OCI-LY7 (cell line): ENCODE results near the gene OGFOD3. TPM values are rescaled to one million over a fixed set of nuclear protein-coding genes. Genes with fewer than 3 reads are reported as not detected.
A peak's percentile ranks its signal among the peaks of the same experiment; 100 is the strongest.

ENCODE experiments used
- BruUV-seq: library from RNA; stranded (reverse); fragments of 400-500 nt; replicated peaks from 2 replicates; lab custom pipeline; 2021; lab: Mats Ljungman, UMichigan
- CTCF ChIA-PET: fragments of 300-600 bp; sonication (Branson Sonifier 250); formaldehyde crosslinking; loops from one replicate; lab custom pipeline; 2022; ENCODE audit warnings: antibody characterized with exemption; ENCODE audit not compliant: unreplicated experiment; lab: Charles Lee
- POLR2A ChIA-PET: fragments of 300-600 bp; sonication (Branson Sonifier 250); formaldehyde crosslinking; loops from one replicate; lab custom pipeline; 2022; ENCODE audit warnings: antibody characterized with exemption; lab: Charles Lee
- DNase-seq: peaks from one replicate; pipeline ENCODE4 v3.0.0-alpha.2; 2015; ENCODE audit warnings: low spot score
- H2AFZ ChIP-seq: fragments of 200-600 bp; sonication (generic), shearing (Covaris generic); 2 replicates; pipeline ENCODE4 v1.6.1; 2014; ENCODE audit warnings: mild to moderate bottlenecking, antibody characterized with exemption, low read length, moderate library complexity
- H3K27ac ChIP-seq: fragments of 200-600 bp; sonication (generic); 2 replicates; pipeline ENCODE4 v1.5.1; 2014; ENCODE audit warnings: mixed run types, low read depth, mild to moderate bottlenecking, moderate library complexity, low read length, inconsistent platforms; ENCODE audit not compliant: poor library complexity, severe bottlenecking
- H3K36me3 ChIP-seq: fragments of 200-600 bp; sonication (generic); 2 replicates; pipeline ENCODE4 v1.6.1; 2014; ENCODE audit warnings: mild to moderate bottlenecking, antibody characterized with exemption, low read length, moderate library complexity, mixed read lengths; ENCODE audit not compliant: insufficient read depth
- H3K4me1 ChIP-seq: fragments of 200-600 bp; sonication (generic); 2 replicates; pipeline ENCODE4 v1.5.1; 2014; ENCODE audit warnings: mild to moderate bottlenecking, low read length; ENCODE audit not compliant: insufficient read depth, poor library complexity, severe bottlenecking
- H3K4me2 ChIP-seq: fragments of 200-600 bp; sonication (generic); 2 replicates; pipeline ENCODE4 v1.6.1; 2014; ENCODE audit warnings: mild to moderate bottlenecking, low read length
- H3K4me3 ChIP-seq: fragments of 200-600 bp; sonication (generic); 2 replicates; pipeline ENCODE4 v1.5.1; 2014; ENCODE audit warnings: mild to moderate bottlenecking, low read depth, low read length; ENCODE audit not compliant: poor library complexity, severe bottlenecking
- H3K79me2 ChIP-seq: fragments of 200-600 bp; sonication (generic); 2 replicates; pipeline ENCODE4 v1.6.1; 2016; ENCODE audit warnings: low read depth, mild to moderate bottlenecking, low read length, moderate library complexity, mixed read lengths; ENCODE audit not compliant: insufficient read depth
- H3K9me2 ChIP-seq: fragments of 200-600 bp; sonication (generic); 2 replicates; pipeline ENCODE4 v1.6.1; 2016; ENCODE audit warnings: mild to moderate bottlenecking, low read length, mixed read lengths; ENCODE audit not compliant: insufficient read depth
- H3K9me3 ChIP-seq: fragments of 200-600 bp; sonication (generic); 2 replicates; pipeline ENCODE4 v1.6.1; 2014; ENCODE audit warnings: mild to moderate bottlenecking, mixed run types, low read length, mixed read lengths
- H4K20me1 ChIP-seq: fragments of 200-600 bp; sonication (generic); 2 replicates; pipeline ENCODE4 v1.6.1; 2014; ENCODE audit warnings: mild to moderate bottlenecking, antibody characterized with exemption, low read length, moderate library complexity, mixed read lengths; ENCODE audit not compliant: insufficient read depth
- CTCF ChIP-seq: fragments of 200-600 bp; sonication (generic); conservative IDR thresholded peaks from 2 replicates; pipeline ENCODE4 v1.5.1; 2014; ENCODE audit warnings: mild to moderate bottlenecking, antibody characterized with exemption, low read length, moderate library complexity, mixed read lengths
- EZH2phosphoT487 ChIP-seq: fragments of 200-600 bp; sonication (generic); IDR thresholded peaks from 2 replicates; pipeline ENCODE4 v1.6.1; 2018; ENCODE audit warnings: low read depth, borderline replicate concordance, mild to moderate bottlenecking, mixed run types, antibody characterized with exemption, low read length, moderate library complexity, mixed read lengths
- intact Hi-C: fragments of 100-400 bp; cut with micrococcal nuclease; formaldehyde crosslinking; loops from one replicate; pipeline ENCODE4 v1.10.0; 2022; ENCODE audit not compliant: unreplicated experiment
- total RNA-seq, 2 experiments: library from RNA; depleted of rRNA in 1 of 2; stranded (reverse); fragments of >200 nt in 1 of 2; shearing (Covaris generic) in 1 of 2; gene quantifications; 2 replicates each; pipeline ENCODE4 v1.2.3, GENCODE V29; 2014 to 2022

OGFOD3 gene
- total RNA-seq, 2 experiments from 2014 or later, result 55.6 to 65.2 TPM

GRCh38 chr17:82449883-82450356, 31.5 kb upstream of the OGFOD3 start:
- Histone ChIP-seq H2AFZ (no peak overlapping the region), H3K4me1 (peaks cover 40% of the 10 kb centered on the region)
- intact Hi-C loops, result loop anchor here (1.0 to 2.0 kb wide), 8 partner anchors 8 to 229 kb away; partner anchors contain the start of genes NARF, TEX19, UTS2R and WDR45B

GRCh38 chr17:82449131-82449882, 30.9 kb upstream of the OGFOD3 start:
- POLR2A ChIA-PET, result interaction anchor here (1.0 to 2.0 kb wide), 8 partner anchors 9 to 98 kb away, joined by 3 to 11 read pairs (median 4); partner anchors contain the start of gene OGFOD3

More at GRCh38 chr17:82449883-82450356, 31.5 kb upstream of the OGFOD3 start:
- TSS peak; percentile 63 for BruUV-seq
- POLR2A ChIA-PET, result interaction anchor here (1.1 to 2.0 kb wide), 6 partner anchors 8 to 57 kb away, joined by 3 to 11 read pairs (median 6); partner anchors contain the start of gene OGFOD3
- peaks cover 11% of the 10 kb centered on the region; the same call in 1 of the 2 replicates for H3K9me3 ChIP-seq
- H3K4me3 ChIP-seq, result peak overlapping the region; percentile 80
- no peak for DNase-seq
- H4K20me1 ChIP-seq, result peaks cover 3% of the 10 kb centered on the region
- no peak for TF ChIP-seq CTCF
- peaks cover 39% of the 10 kb centered on the region for H3K79me2 ChIP-seq
- H3K9me2 ChIP-seq, result no peaks in the 10 kb centered on the region
- H3K36me3 ChIP-seq, result peaks cover 41% of the 10 kb centered on the region
- CTCF ChIA-PET, result interaction anchor here (1.4 kb wide), 1 partner anchor 99 kb away, joined by 6 read pairs; no protein-coding TSS in a partner anchor
- peak overlapping the region; percentile 98 for H3K27ac ChIP-seq
- peak overlapping the region; percentile 83 for H3K4me2 ChIP-seq

More at GRCh38 chr17:82449131-82449882, 30.9 kb upstream of the OGFOD3 start:
- peak overlapping the region; percentile 83 for H3K4me2 ChIP-seq
- H4K20me1 ChIP-seq, result peaks cover 3% of the 10 kb centered on the region
- H3K9me2 ChIP-seq, result no peaks in the 10 kb centered on the region
- H3K9me3 ChIP-seq, result peaks cover 11% of the 10 kb centered on the region; the same call in 1 of the 2 replicates
- no peak overlapping the region for H2AFZ ChIP-seq
- peaks cover 47% of the 10 kb centered on the region for H3K36me3 ChIP-seq
- H3K4me3 ChIP-seq, result peak overlapping the region; percentile 80
- peak; percentile 46 for TF ChIP-seq CTCF
- TF ChIP-seq EZH2phosphoT487, result no peak
- DNase-seq, result peak; percentile 100
- intact Hi-C loops, result loop anchor here (1.0 to 2.0 kb wide), 8 partner anchors 9 to 229 kb away; partner anchors contain the start of genes NARF, TEX19, UTS2R and WDR45B
- BruUV-seq, result no TSS peak
- peak overlapping the region; percentile 98 for H3K27ac ChIP-seq
- CTCF ChIA-PET, result interaction anchor here (1.4 kb wide), 1 partner anchor 98 kb away, joined by 6 read pairs; no protein-coding TSS in a partner anchor
- H3K79me2 ChIP-seq, result peaks cover 39% of the 10 kb centered on the region
- H3K4me1 ChIP-seq, result peaks cover 40% of the 10 kb centered on the region
